K562 (cell line): ENCODE measurements around the gene LAPTM5. TPM values are rescaled to one million over a fixed set of nuclear protein-coding genes. Genes with fewer than 3 reads are reported as not detected.

Experiments
- BDP1 ChIP-seq: IDR thresholded peaks from 3 replicates; pipeline ENCODE4 v1.6.1; 2011; ENCODE audit not compliant: insufficient read length, insufficient read depth
- CBX8 ChIP-seq: fragments of 200-600 bp; sonication (generic); IDR thresholded peaks from 2 replicates; pipeline ENCODE4 v1.6.1; 2012; ENCODE audit warnings: borderline replicate concordance, mixed run types, low read depth, mild to moderate bottlenecking, moderate library complexity, mixed read lengths, low read length, control low read depth, inconsistent platforms; ENCODE audit not compliant: poor library complexity, severe bottlenecking; ENCODE audit errors: extremely low read depth
- CTCFL ChIP-seq: IDR thresholded peaks from 2 replicates; pipeline ENCODE4 v1.6.1; 2011; ENCODE audit warnings: borderline replicate concordance, low read depth, mild to moderate bottlenecking, moderate library complexity, low read length; ENCODE audit not compliant: insufficient read depth, poor library complexity, severe bottlenecking
- DNMT1 ChIP-seq: fragments of 450-650 bp; IDR thresholded peaks from 2 replicates; pipeline ENCODE4 v1.6.1; 2016; ENCODE audit warnings: antibody characterized with exemption, mild to moderate bottlenecking
- EP400 ChIP-seq: fragments of 450-650 bp; IDR thresholded peaks from 2 replicates; pipeline ENCODE4 v1.6.1; 2017; ENCODE audit warnings: antibody characterized with exemption, mild to moderate bottlenecking, moderate library complexity
- GTF2B ChIP-seq: IDR thresholded peaks from 2 replicates; pipeline ENCODE4 v1.6.1; 2011; ENCODE audit not compliant: insufficient read length; ENCODE audit errors: extremely low read depth
- HOXB6 ChIP-seq: fragments of 250-450 bp; sonication (Bioruptor Pico); IDR thresholded peaks from 2 replicates; pipeline ENCODE4 v1.5.1; 2022; ENCODE audit warnings: mild to moderate bottlenecking, borderline replicate concordance
- RCOR1 ChIP-seq, 2 experiments: IDR thresholded peaks; 2 replicates each; pipeline ENCODE4 v1.6.1; 2012; ENCODE audit warnings: low read depth in 2 of 2, low read length in 2 of 2, borderline replicate concordance in 1 of 2, improper control_type of control experiment in 1 of 2
- TBL1XR1 ChIP-seq, 2 experiments: IDR thresholded peaks; 2 replicates each; pipeline ENCODE4 v1.6.1; 2012; ENCODE audit warnings: improper control_type of control experiment in 2 of 2, low read length in 2 of 2, mild to moderate bottlenecking in 1 of 2
- ZNF384 ChIP-seq: IDR thresholded peaks from 2 replicates; pipeline ENCODE4 v1.6.1; 2012; ENCODE audit warnings: low read depth, low read length, improper control_type of control experiment
- polyA plus RNA-seq, 8 experiments: library from polyadenylated mRNA; depleted of rRNA in 4 of 8; stranded (reverse) in 5 of 8; unstranded in 3 of 8; fragments of >200 nt; fragmentation: Nextera tagmentation in 2 of 8; fragmentation: Illumina TruSeq in 1 of 8; extraction: Ambion mirVana in 2 of 8; extraction: Trizol in 1 of 8; gene quantifications; 2 replicates each; pipeline versions ENCODE4 v1.2.1 to v1.2.3, GENCODE V29; 2011 to 2014; ENCODE audit warnings: inconsistent platforms in 1 of 8, missing spikeins in 1 of 8
- total RNA-seq, 7 experiments: library from RNA; depleted of rRNA in 6 of 7; stranded (reverse); fragments of >200 nt in 6 of 7; fragmentation: Illumina TruSeq in 2 of 7; extraction: Trizol in 2 of 7; gene quantifications; 2 replicates each; pipeline versions ENCODE4 v1.2.1 to v1.2.3, GENCODE V29; 2011 to 2021; ENCODE audit warnings: low replicate concordance in 1 of 7
- TF ChIP-seq, protein P1 (sequence below): fragments of 450-650 bp; IDR thresholded peaks from 2 replicates; pipeline ENCODE4 v1.6.1; 2016; ENCODE audit warnings: mild to moderate bottlenecking, moderate library complexity

Gene LAPTM5
- total and polyA plus RNA-seq, 9 of the 15 experiments (the other 6 are each of a cell fraction or from before 2014, with no cell fraction given), result 2.4 to 47.3 (median 20.3) TPM

DNA sequence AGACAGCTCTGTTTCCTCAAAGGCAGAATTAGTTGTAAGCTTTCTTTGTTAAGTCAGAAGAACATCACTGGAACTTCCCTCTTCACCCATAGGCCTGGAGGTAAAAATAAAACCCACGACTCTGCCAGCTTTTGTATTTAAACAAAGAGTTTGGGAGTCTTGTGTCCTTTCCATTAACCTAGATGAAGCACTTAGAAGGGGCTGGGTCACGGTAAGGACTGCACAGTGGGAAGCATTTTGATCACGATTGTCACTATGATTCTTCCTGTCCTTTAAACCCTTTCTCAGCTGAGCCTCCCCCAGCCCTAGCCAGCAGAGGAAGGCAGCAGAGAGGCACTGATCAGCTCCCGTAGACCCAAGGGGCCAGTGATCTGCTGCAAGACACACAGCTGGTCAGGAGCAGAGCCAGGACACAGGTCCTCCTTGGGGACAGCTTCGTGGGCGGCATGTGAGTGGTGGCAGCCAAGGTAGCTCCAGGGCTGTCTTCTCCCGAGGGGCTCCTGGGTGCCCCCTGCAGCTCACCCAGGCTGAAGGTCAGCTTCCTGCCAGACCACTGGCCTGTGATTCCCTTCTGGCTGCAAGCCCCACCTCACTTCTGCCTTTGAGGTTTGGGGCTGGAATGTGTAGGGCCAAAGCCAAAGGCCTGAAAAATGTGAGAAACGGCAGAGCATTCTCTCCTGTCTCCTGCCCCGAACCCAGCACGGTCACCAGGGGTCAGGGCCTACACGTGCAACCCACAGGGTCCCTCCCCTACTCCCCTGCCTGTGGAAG is 4.0 kb upstream of the LAPTM5 start (continued):
- TF ChIP-seq TBL1XR1 (IDR thresholded peaks at IDR 0.05; ENCODE audit: low read length in 2 of 2) (no peak), DNMT1 (no peak), EP400 (no peak), ZNF384 (no peak), GTF2B (no peak), CBX8 (no peak), HOXB6 (no peak), BDP1 (no peak), RCOR1 (IDR thresholded peaks at IDR 0.05; ENCODE audit: borderline replicate concordance in 1 of 2, low read depth in 2 of 2, low read length in 2 of 2) (no peak), CTCFL (no peak)
- TF ChIP-seq, protein P1, sequence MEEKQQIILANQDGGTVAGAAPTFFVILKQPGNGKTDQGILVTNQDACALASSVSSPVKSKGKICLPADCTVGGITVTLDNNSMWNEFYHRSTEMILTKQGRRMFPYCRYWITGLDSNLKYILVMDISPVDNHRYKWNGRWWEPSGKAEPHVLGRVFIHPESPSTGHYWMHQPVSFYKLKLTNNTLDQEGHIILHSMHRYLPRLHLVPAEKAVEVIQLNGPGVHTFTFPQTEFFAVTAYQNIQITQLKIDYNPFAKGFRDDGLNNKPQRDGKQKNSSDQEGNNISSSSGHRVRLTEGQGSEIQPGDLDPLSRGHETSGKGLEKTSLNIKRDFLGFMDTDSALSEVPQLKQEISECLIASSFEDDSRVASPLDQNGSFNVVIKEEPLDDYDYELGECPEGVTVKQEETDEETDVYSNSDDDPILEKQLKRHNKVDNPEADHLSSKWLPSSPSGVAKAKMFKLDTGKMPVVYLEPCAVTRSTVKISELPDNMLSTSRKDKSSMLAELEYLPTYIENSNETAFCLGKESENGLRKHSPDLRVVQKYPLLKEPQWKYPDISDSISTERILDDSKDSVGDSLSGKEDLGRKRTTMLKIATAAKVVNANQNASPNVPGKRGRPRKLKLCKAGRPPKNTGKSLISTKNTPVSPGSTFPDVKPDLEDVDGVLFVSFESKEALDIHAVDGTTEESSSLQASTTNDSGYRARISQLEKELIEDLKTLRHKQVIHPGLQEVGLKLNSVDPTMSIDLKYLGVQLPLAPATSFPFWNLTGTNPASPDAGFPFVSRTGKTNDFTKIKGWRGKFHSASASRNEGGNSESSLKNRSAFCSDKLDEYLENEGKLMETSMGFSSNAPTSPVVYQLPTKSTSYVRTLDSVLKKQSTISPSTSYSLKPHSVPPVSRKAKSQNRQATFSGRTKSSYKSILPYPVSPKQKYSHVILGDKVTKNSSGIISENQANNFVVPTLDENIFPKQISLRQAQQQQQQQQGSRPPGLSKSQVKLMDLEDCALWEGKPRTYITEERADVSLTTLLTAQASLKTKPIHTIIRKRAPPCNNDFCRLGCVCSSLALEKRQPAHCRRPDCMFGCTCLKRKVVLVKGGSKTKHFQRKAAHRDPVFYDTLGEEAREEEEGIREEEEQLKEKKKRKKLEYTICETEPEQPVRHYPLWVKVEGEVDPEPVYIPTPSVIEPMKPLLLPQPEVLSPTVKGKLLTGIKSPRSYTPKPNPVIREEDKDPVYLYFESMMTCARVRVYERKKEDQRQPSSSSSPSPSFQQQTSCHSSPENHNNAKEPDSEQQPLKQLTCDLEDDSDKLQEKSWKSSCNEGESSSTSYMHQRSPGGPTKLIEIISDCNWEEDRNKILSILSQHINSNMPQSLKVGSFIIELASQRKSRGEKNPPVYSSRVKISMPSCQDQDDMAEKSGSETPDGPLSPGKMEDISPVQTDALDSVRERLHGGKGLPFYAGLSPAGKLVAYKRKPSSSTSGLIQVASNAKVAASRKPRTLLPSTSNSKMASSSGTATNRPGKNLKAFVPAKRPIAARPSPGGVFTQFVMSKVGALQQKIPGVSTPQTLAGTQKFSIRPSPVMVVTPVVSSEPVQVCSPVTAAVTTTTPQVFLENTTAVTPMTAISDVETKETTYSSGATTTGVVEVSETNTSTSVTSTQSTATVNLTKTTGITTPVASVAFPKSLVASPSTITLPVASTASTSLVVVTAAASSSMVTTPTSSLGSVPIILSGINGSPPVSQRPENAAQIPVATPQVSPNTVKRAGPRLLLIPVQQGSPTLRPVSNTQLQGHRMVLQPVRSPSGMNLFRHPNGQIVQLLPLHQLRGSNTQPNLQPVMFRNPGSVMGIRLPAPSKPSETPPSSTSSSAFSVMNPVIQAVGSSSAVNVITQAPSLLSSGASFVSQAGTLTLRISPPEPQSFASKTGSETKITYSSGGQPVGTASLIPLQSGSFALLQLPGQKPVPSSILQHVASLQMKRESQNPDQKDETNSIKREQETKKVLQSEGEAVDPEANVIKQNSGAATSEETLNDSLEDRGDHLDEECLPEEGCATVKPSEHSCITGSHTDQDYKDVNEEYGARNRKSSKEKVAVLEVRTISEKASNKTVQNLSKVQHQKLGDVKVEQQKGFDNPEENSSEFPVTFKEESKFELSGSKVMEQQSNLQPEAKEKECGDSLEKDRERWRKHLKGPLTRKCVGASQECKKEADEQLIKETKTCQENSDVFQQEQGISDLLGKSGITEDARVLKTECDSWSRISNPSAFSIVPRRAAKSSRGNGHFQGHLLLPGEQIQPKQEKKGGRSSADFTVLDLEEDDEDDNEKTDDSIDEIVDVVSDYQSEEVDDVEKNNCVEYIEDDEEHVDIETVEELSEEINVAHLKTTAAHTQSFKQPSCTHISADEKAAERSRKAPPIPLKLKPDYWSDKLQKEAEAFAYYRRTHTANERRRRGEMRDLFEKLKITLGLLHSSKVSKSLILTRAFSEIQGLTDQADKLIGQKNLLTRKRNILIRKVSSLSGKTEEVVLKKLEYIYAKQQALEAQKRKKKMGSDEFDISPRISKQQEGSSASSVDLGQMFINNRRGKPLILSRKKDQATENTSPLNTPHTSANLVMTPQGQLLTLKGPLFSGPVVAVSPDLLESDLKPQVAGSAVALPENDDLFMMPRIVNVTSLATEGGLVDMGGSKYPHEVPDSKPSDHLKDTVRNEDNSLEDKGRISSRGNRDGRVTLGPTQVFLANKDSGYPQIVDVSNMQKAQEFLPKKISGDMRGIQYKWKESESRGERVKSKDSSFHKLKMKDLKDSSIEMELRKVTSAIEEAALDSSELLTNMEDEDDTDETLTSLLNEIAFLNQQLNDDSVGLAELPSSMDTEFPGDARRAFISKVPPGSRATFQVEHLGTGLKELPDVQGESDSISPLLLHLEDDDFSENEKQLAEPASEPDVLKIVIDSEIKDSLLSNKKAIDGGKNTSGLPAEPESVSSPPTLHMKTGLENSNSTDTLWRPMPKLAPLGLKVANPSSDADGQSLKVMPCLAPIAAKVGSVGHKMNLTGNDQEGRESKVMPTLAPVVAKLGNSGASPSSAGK, result peak; percentile 83
